ENCODE results near the gene TM2D3.

Gene TM2D3

DNA sequence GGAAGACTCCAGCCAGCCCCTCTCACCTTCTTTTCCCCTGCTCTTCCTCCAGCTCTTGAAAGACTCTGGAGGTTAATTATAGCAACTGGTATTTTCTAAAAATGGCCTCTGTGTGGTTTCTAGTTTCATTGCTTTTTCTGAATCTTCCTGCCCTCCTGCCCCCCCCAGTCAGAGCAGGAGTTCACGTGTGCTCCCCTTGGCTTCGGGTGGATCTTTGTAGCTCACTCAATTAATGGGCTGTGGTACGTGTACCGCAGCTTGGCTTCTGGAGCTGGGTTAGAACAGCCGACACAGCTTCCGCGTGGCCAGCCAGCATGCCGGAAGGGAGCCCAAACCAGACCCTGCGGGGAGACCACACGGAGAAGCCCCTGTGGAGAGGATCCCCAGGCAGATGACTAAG, 31.5 kb downstream of the TM2D3 start:
- no peak for FAIRE-seq

DNA sequence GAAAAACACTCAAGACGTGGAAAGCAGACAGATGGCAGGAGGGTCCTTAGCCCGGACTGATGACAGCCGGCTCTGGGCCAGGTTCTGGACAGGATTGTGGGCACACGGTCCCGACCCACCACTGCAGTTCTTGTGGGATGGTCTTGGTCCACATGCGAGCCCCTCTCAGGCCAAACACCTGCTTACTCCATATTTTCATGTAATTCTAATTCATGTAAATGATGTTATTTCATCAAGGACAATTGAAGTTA, 32.6 kb downstream of the TM2D3 start:
- no peak for FAIRE-seq

DNA sequence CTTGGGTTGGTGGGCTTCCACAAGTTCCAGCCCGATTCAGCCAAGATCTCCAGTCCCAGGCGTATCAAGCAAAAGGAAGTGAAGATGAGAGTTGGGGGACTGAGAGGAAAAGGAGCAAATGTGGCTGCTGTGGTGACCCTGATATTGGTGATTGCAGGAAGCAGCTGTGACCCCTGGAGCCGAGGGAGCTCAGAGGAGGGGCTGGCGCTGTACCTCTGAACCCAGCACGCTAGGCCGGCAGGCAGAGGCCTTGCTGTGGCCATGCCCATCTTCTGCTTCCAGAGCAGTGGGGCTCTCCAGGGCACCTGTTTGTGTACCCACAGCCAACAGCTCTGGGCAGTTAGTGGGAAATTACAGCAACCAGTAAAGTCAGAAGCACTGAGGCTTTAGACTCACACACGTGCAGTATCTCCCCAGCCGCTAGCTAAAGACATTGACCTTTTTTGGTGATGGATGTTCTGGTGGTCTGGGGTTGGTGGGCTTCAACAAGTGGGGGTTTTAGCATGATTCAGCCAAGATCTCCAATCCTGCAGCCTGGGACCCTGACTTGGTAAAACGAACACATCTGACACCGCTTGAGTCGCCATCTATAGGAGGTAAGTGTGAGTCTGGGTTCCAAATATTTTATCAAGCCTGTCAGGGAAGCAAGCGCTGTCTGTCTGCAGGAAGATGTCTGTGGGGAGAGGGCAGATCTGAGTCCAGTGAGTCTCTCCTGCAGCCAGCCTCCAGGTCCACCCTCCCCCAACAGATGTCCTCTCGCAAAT, 33.1 kb downstream of the TM2D3 start:
- FAIRE-seq: no peak

- FAIRE-seq: no peak
Observed at GRCh38 chr15:101618076-101618475, 34.1 kb downstream of the TM2D3 start.

GRCh38 chr15:101617390-101617965, 34.7 kb downstream of the TM2D3 start:
- no peak for FAIRE-seq

DNA sequence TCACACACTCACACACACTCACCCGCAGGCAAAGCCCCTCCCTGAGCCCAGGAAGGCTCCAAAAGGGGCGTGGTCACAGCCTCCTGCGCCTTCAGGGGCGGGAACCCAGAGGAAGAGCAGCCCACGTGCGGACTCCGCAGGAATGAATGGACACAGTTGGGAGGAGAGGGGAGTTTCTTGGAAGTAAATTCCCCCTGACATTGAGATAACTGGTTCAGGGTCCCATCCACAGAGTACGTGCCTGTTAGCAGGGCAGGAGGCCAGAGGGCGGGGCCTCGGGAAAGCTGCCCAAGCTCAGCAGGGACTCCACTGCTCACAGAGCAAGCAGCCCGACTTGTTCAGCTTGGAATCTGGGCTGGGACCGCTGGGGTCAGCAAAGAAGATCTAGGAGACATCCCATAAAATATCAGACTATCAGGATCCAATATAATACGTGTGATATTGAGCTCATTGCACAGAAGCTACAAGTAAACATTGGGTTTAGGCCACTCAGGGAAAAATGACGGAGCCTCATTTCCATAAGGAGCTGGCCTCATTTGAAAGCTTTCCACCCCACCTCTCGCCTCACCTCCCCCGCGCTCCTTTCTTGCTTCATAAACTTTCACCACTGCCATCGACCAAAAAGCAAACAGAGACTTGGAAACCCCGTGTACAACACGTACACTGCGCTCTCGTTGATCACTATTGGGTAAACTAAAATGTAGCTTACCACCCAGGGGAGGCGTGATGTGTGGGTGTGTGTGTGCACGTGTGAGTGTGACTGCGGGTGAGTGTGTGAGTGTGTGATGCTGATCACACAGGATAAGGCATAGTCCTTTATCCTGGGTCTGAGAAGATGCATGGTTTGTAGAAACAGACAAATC, 36.0 kb downstream of the TM2D3 start:
- FAIRE-seq: no peak

DNA sequence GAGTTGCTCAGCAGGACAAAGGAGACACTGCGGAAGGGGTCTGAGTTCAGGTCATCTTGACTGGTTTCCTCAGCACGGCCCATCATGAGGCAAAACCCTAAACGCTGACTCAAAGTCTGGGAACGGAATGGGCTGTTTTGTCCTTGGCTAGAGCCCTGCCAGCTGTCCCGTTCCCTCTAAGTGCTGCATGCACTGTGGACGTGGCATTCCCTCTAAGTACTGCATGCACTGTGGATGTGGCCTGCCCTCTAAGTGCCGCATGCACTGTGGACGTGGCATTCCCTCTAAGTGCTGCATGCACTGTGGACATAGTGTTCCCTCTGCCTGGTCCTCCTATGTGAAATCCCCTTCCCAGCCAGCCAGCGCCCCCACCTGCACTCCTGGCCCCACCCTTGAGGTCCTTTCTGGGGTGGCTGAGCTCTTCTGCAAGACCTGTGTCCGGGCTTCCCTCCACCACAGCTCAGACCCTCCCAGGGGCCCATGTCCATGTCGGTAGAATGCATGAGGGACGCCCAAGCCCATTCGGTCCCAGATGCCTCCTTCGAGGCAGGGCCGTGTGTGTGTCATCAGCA, 36.7 kb downstream of the TM2D3 start:
- no peak for FAIRE-seq

DNA sequence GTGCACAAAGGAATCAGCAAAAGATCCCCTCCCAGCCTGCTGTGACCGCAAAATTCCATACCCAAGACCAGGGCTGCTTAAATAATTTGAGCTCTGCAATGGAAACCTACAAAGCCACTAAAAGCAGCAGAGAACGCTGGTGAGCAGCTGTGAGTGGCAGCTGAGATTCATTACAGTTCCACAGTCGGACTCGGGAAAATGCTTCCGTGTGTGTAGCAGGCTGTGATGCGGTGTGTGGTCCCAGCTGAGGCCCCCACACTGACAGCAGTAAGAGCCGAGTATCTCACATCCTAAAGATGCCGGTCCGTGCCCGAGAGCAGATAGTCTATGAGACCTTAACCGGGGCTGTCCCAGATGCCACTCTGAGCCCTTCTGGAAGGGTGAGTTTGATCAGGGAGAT, 37.4 kb downstream of the TM2D3 start:
- no peak for FAIRE-seq

- FAIRE-seq: no peak
Observed at GRCh38 chr15:101614001-101614585, 38.1 kb downstream of the TM2D3 start.

DNA sequence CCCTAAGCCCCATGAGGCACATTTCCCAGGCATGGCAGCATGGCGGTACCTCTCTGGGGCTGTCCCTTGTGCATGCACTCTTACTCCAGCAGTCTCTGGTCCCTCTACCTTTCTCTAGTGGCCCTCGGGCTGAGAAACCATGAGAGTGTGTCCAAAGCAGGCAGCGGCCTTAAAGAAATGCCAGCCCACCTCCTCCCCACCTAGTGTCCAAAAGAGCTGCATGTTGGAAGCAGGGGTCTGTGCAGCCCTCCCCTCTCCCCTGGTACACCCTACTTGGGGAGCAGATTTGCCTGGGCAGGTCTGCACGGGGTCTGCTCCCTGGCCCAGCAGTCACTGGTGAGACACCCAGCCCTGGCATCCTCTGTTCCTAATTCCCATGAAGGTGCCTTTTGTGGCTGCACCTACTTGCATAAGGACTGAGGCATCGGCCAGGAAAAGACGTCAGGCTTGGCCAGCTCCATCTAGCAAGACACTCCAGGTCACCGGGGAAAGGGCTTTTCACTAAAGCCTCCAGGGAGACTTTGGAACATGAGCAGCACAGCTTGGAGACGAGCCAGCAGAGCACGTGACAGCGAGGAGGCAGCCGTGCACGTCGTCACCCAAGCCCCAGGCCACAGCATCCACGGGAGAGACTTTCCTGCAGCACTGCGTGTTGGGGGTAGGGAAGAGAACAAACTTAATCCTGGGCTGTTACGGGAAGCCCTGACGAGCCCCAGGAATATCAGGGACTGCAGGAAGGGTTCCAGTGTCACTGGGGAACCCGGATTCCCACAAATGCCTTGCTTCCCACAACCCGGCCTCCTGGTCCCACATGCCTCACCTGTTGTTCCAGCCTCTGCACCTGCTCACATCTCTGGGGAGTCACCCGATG, 38.8 kb downstream of the TM2D3 start:
- FAIRE-seq: no peak

DNA sequence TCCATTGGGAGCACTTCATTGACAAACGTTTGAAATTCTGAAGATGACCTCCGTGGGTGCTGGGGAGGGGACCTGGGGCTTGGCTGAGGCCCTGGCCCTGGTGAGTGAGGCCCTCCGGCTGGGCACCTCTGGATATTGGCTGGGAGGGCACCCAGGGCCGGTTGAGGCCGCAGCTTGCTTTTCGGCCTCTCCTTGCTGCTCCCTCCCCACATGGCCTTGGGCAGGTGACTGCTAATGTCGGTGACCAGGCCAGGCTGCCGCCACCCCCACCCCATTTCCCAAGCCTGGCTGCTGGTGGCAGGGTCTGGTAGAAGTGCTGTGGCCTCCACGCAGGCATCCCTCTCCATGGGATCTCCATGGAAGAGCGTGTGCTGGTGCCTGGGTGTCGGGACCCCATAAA, 39.5 kb downstream of the TM2D3 start:
- no peak for FAIRE-seq

DNA sequence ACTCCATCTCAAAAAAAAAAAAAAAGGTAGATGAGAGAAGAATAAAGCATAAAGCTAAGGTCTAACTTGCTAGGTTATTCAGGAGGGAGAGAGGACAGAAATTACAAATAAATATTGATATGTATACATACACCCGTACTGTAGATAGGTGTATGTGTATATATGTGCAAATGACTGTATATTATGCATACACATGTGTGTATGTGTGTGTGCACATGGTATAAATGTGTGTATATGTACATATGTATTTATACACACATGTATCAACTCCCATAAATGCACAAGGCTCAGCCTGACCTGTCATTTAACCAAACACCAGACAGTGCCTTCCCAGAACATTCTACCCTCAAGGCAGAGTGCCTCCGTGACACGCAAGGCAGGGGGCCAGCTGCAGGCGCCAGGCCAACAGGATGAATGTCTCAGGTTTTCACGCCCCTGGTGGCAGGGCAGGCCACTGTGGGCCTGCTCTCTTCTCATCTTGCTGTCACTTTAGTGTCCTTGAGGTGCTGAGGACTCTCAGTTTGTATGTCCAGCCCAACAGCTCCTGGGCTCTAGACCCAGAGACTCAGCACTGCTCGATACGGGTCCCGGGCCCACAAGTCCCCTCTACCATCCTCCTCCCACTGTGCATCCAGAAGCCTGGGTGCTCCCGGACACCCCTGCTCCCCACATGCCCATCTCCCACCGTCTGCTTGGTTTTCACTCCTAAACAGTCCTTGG, 40.4 kb downstream of the TM2D3 start:
- no peak for FAIRE-seq

GRCh38 chr15:101611007-101611406, 41.2 kb downstream of the TM2D3 start:
- no peak for FAIRE-seq

DNA sequence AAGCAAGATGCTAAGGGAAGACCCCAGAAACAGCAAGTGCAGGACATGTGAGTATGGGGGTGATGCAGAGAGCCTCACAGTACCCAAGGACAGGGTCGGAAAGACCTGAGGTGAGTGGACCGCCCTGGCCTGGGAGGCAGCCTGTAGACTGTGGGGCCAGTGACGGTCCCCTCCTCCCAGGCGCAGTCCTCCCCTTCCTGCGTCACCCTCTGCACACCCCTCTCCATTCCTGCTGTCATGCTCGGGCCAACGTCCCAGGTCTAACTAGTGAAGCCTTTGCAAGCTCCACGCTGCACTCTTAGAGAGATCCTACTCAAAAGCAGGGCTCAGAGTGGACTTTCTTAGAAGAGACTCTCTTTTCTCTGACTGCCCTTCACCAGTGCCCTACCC, 41.6 kb downstream of the TM2D3 start:
- FAIRE-seq: no peak

DNA sequence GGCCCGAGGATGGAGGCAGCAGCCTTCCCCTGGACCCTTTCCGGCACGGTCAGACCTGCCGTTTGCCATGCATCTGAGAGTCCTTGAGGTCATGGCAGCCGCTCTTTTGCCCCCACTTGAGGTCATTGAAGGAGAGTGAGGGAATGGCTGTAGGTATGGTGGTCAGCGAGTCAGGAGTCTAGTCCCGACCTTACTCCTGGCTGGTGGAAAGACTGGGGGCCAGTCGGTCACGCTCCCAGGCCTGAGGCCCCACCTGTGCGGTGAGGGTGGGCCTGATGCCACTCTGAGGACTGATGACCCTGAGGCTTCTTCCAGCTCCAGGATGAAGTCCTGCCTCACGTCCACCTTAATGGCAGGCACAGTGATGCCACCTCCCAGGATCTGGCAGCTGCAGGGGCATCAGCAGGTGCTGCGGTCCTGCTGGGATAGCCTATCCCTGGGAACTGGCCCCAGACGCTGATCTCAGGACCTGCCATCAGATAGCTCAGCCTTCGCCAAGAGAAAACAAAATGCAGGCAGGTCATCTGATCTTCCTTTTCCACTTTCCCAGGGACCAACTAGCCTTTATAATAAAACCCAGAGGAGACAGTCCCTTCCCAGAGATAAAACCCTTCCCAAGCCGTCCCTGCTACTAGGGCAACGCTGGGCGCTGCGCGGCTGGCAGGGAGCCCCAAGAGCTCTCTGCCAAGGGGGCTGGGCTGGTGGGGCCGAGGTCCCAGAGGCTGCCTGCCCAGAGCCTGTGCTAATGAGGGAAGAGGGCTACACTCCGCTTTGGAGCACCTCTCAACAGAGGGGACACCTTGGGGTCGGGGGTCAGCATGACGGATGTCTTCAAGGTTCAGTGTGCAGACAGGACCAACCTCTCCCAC, 42.2 kb downstream of the TM2D3 start:
- no peak for FAIRE-seq

- FAIRE-seq: no peak
Observed at GRCh38 chr15:101608201-101608600, 44.0 kb downstream of the TM2D3 start.

- FAIRE-seq: no peak
Observed at GRCh38 chr15:101607108-101607507, 45.1 kb downstream of the TM2D3 start.

DNA sequence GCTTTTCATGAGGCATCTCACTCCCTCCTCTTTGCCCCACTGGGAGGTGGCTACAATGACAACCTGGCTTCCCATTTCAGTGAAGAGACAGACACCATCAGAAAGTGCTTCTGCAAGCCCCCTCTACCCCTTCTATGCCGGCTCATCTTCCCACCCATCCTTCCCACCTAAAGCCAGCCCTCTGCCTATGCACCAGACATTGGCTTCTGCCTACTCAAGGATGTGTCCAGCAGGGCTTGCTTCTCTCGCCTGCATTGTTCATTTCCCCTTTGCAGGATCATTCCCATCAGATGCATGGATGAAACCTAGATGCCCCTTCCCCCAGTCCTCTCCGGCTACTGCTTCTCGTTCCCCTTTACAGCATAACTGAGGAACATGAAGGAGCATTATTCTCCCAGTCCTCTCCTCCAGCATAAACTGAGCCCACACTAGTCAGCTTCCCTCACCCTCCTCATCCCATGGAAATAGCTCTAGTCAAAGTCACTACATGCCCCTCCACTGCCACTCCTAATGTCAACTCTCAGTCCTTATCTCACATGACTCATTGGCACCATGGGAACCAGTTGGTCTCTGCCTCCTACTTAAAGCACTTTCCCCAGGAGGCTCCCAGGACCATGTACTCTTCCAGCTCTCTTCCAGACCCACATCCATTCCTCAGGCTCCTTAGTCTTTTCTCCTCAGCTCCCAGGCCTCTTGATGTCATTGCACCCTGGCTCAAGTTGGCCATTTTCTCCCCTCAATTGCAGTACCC, 47.9 kb downstream of the TM2D3 start:
- no peak for FAIRE-seq

DNA sequence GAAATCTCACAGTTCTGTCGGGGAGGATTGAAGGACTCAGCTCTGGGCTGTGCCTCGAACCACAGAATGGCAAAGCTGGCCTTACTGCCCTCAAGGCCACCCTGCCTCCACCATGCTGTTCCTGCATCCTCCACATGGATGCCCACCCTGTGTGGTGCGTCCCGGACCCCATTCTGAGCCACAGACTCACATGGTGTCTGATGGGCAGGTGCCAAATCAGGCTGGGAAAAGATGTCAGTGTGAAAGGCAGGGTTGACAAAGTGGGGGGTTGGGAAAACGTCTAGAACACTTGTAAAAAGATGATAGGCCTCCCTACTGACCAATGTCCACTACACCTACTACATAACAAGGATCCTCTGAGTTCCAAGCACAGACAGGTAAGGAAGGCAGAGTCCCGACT, 49.4 kb downstream of the TM2D3 start:
- no peak for FAIRE-seq

DNA sequence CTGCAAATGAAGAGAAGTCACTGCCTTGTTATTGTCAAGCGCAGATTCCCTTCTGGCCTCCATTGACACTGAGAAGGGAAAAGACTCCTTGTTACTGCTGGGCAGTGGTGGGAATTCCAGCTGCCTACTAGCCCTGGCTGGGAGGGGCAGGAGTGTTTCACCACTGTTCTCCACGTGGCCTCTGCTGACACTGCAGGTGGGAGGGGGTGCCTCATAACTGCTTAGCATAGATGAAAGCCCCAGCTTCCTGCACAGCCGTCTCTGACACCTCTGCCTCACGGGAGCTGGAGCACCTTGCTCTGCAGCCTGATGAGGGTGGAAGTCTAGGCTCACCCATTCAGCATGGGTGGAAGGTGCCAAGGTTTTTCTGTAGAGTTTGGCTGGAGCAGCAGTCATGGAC, 52.1 kb downstream of the TM2D3 start:
- FAIRE-seq: no peak

Data from TTC549 (cell line).